MG63 (cell line): ENCODE measurements around the gene EXOC7. TPM values are rescaled to one million over a fixed set of nuclear protein-coding genes. Genes with fewer than 3 reads are reported as not detected.
"Not testable (repeated sequence)": the region's sequence is repeated elsewhere in the genome, so short reads cannot be mapped to it uniquely, and the experiment has no call there.

Experiments used
- DNase-seq: peaks from one replicate; pipeline ENCODE4 v3.0.0-alpha.2; 2020
- H3K27me3 ChIP-seq: fragments of 250-450 bp; sonication (Bioruptor Pico); 2 replicates; pipeline ENCODE4 v1.5.1; 2020; ENCODE audit warnings: mild to moderate bottlenecking, moderate library complexity
- H3K36me3 ChIP-seq: fragments of 250-450 bp; sonication (Bioruptor Pico); 2 replicates; pipeline ENCODE4 v1.5.1; 2020; ENCODE audit warnings: mild to moderate bottlenecking, moderate library complexity
- H3K4me3 ChIP-seq: fragments of 250-450 bp; sonication (Bioruptor Pico); 2 replicates; pipeline ENCODE4 v1.5.1; 2020; ENCODE audit warnings: mild to moderate bottlenecking, moderate library complexity
- H3K9me3 ChIP-seq: fragments of 250-450 bp; sonication (Bioruptor Pico); 2 replicates; pipeline ENCODE4 v1.5.1; 2020; ENCODE audit warnings: mild to moderate bottlenecking, moderate library complexity
- total RNA-seq: library from RNA; depleted of rRNA; stranded (reverse); fragments of >200 nt; shearing (Covaris generic); gene quantifications from 2 replicates; pipeline ENCODE4 v1.2.3, GENCODE V29; 2014; ENCODE audit warnings: low replicate concordance

The EXOC7 gene
- total RNA-seq, 1 experiment from 2014 or later, result 81.8 TPM

DNA sequence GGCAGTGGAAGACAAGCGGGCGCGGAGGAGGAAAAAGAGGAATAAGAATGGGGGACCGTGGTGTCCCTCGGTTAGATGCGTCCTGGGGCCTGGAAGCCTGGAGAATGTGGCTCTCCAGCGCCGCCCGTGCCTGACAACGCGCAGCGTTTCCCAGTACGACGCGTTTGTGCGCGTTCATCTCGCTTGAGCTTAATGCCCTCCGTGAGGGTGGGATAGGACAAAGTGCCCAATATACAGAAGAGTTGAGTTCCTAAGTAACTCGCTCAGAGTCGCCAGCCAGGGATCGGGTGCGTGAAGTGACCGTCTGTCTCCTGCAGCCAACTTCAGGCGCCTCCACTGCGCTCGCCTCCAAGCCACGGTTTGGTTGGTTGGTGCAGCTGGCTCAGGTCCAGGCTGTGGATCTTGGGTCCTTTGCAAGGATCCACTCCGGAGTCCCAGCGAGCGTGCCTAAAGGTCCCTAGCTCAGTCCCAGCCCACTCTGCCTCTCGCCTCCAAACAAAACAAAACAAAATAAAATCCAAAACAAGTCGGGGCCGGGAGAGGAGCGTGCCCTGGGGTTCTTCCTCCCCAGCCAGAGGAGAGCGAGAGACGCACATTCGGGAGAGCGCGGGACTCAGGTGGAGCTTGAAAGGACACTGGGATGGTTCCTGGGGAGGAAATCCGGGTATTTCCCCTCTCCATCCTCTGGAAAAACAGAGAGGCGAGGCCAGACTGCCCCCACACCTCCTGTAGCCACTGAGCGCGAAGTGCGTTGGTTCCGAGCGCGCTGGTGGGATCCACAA lies 28.0 kb downstream of the EXOC7 start:
- Histone ChIP-seq H3K4me3 (no peak overlapping the region), H3K9me3 (no peaks in the 10 kb centered on the region), H3K36me3 (peaks cover 1% of the 10 kb centered on the region), H3K27me3 (peaks cover 71% of the 10 kb centered on the region)
- no peak for DNase-seq

DNA sequence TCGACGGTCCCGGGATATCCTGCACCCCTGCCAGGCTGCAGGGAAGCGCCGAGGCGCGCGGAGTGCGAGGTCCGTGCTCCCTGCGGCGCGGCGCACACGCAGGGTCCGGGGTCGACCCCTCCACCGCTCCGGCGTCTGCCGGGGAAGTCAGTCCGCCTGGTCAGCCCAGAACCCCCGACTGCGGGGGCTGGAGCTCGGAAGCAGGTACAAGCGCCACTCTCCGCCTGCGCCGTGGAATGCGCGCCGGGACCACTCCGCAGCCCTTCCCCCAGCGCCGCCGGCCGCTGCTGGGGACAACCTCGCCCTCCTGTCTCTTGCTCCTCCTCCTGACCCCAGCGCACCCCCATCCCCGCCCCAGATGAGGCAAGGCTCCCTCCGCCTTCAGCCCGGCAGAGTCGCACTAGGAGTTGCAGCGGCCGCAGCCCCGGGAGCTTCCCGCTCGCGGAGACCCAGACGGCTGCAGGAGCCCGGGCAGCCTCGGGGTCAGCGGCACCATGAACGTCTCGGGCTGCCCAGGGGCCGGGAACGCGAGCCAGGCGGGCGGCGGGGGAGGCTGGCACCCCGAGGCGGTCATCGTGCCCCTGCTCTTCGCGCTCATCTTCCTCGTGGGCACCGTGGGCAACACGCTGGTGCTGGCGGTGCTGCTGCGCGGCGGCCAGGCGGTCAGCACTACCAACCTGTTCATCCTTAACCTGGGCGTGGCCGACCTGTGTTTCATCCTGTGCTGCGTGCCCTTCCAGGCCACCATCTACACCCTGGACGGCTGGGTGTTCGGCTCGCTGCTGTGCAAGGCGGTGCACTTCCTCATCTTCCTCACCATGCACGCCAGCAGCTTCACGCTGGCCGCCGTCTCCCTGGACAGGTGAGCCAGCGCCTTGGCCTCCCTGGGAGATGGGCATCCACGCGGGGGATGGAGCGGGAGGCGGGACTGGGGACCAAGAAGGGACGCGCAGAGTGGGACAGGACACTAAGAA lies 28.9 kb downstream of the EXOC7 start, which contains the start of gene GALR2:
GALR2 (plus strand) TSS at position 392 of the 974 bp plus-strand sequence; CDS start at position 495, 103 bp downstream.
- no peak within 1 kb of the TSS for H3K4me3 ChIP-seq
- DNase-seq, result no peak
- H3K36me3 ChIP-seq, result peaks cover 8% of the 10 kb centered on the region
- no peaks in the 10 kb centered on the region for H3K9me3 ChIP-seq
- H3K27me3 ChIP-seq, result peaks cover 62% of the 10 kb centered on the region

DNA sequence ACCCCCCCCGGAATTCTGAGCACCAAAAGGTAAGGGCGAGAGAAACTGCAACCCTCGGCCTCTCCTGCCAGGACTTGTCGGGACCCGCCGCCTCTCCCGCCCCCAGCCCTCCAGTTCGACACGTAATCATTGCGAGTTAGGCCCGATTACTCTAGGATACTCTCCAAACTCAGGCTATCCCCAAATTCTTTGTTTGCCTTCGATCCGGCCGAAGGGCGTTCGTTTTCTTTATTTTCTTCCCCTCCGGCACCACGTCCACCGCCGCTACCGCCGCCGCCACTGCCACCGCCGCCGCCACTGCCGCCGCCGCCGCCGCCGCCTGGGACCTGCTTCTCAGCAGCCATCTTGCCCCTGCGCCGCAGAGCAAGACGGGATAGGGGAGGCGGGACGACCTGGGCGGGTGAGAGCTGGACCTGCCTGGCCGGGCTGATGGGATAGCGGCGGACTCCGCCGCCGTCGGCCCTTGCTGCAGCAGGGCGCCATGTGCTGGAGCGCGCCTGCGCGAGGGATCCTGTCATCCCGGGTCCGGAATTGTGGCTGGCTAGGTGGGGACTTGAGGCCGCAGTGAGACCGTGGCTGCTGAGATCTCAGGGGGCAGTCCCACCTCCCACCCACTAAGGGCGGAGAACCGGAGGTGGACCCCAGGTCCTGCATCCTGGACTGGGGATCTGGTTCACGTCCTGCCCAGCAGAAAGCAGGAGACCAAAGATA lies 31.3 kb downstream of the EXOC7 start, which contains the start of gene SRP68:
SRP68 (minus strand) TSS at position 370 of the 711 bp plus-strand sequence; CDS start at position 344, 26 bp downstream.
- peaks cover 39% of the 10 kb centered on the region for H3K27me3 ChIP-seq

DNA sequence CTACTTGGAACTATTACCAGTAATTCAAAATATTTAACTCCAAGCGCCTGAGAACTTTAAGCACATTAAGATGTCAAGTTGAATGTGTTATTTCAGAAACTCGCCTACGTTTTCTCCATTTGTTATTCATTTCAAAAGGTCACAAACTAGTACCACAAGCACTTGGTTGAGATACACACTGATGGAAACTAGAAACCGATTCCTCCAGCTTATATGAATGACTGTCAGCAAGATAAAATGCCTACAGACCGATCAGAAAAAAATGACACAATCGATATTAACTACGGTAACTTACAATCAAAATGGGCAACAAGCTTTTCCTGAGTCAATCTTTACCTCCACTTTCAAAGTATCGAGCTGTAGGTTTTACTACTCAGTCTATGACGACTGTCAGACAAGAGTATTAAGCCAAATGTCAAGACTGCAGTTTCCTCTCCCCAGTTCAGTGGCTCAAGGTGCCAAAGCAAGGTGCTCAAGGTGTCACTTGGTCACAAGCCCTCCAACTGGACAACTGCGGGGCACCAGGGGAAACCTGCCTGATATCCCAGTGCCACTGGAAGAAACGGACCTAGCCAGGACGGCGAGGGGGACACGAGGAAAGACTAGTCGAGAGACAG lies 31.9 kb downstream of the EXOC7 start:
- Histone ChIP-seq H3K27me3 (peaks cover 33% of the 10 kb centered on the region), H3K36me3 (peaks cover 32% of the 10 kb centered on the region), H3K4me3 (peak overlapping the region; percentile 77), H3K9me3 (no peaks in the 10 kb centered on the region)
- DNase-seq, result no peak

More for the DNA sequence above, 31.3 kb downstream of the EXOC7 start, which contains the start of gene SRP68:
- Histone ChIP-seq H3K4me3 (peak within 1 kb of the TSS; percentile 77), H3K9me3 (no peaks in the 10 kb centered on the region), H3K36me3 (peaks cover 25% of the 10 kb centered on the region)
- peak; percentile 96 for DNase-seq

DNA sequence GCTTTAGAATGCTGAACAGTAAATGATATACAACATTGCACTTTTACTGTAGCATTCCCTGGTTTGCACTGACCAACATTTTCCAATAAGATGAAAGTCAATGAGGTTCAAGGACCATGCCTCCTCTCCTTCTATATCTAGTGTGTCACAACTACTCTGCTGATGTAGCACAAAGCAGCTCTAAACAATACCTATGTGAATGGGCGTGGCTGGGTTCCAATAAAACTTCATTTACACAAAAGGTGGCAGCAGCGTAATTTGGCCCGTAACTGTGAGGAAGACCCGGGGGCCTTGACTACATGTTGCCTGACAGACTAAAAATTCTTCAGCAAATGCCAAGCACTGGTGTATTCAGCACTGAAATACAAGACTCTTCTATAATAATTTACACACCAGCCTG lies 37.8 kb downstream of the EXOC7 start:
- Histone ChIP-seq H3K9me3 (no peaks in the 10 kb centered on the region), H3K4me3 (no peak overlapping the region), H3K36me3 (peaks cover 78% of the 10 kb centered on the region), H3K27me3 (no peaks in the 10 kb centered on the region)
- DNase-seq, result no peak

DNA sequence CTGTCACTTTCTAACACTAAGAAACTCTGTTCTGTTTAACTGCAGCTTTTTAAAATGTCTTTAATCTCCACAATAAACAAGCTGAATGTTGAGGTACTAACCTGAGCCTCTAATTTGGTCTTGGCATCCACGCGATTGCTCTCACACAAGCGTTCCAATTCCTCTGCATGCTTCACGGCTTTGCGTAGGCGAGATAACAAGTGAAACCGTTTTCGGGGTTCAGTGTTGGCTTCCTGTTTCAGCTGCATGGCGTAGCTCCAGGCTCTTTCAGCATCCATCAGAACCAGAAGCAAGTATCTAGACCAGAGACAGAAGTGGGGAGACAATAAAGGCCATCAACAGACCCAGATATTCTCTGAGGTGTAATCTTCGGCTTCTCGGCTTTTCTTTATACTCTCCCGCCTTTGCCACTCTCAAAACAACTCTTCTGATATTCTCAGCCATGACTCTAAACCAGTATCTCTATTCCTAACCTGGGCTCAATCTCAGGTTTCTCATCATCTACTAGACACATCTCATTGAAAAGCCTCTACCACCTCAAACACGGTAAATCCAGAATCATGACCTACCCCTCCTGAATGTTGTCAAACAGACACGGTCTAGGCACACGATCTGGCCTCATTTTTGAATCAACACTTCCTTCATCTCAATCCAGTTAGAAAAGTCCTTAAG lies 39.6 kb downstream of the EXOC7 start:
- H3K9me3 ChIP-seq, result no peaks in the 10 kb centered on the region
- peaks cover 76% of the 10 kb centered on the region for H3K36me3 ChIP-seq
- no peaks in the 10 kb centered on the region for H3K27me3 ChIP-seq
- DNase-seq, result no peak
- no peak overlapping the region for H3K4me3 ChIP-seq

DNA sequence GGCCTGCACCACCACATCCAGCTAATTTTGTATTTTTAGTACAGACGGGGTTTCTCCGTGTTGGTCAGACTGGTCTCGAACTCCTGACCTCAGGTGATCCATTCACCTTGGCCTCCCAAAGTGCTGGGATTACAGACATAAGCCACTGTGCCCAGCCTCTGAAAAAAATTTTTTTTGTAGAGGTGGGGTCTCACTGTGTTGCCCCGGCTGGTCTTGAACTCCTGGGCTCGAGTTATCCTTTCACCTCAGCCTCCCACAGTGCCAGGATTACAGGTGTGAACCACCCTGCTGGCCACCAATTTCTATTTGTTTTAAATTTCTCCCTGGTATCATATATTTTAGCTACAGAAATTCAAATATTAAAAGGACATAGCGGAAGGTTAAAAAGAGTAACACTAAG lies 45.3 kb downstream of the EXOC7 start:
- peaks cover 78% of the 10 kb centered on the region for H3K36me3 ChIP-seq
- not testable (repeated sequence) for DNase-seq, H3K9me3 ChIP-seq, H3K4me3 ChIP-seq, H3K27me3 ChIP-seq

DNA sequence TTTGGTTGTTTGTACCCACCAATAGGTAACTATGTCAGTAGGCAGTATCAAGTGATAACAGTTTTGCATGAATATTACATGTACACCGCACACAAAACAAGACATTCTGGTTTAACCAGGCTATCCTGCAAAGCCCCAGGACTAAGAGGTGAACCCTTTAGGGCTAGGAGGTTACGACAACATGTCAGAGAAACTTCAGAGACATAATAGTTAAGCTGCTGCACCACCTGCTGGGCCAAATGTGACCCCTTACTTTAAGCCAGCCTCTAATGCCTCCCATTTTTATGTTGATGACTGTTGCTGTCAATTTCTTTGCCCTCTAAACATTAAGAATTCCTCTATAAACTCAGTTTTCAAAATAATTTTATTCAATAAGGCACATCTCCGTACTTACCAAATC lies 46.7 kb downstream of the EXOC7 start:
- no peak overlapping the region for H3K4me3 ChIP-seq
- no peak for DNase-seq
- peaks cover 78% of the 10 kb centered on the region for H3K36me3 ChIP-seq
- no peaks in the 10 kb centered on the region for H3K9me3 ChIP-seq
- no peaks in the 10 kb centered on the region for H3K27me3 ChIP-seq

DNA sequence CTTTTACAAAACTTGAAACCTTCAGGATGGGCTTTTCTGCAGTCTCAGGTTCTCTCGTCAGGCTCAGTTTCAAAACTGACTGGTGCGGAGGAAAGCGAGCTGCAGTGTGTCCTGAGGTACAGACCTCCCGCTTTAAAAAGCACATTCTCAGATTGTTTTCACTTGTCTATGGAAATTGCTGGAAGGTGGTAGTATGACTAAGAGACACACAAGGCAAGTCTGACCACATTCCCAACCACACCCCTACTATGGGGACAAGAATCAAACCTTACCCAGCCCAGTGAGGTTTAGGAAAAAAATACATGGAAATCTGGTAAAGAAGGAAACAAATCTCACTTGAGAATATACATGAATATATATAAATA lies 49.5 kb downstream of the EXOC7 start:
- H3K27me3 ChIP-seq, result no peaks in the 10 kb centered on the region
- H3K36me3 ChIP-seq, result peaks cover 80% of the 10 kb centered on the region
- no peak overlapping the region for H3K4me3 ChIP-seq
- DNase-seq, result no peak
- H3K9me3 ChIP-seq, result no peaks in the 10 kb centered on the region

DNA sequence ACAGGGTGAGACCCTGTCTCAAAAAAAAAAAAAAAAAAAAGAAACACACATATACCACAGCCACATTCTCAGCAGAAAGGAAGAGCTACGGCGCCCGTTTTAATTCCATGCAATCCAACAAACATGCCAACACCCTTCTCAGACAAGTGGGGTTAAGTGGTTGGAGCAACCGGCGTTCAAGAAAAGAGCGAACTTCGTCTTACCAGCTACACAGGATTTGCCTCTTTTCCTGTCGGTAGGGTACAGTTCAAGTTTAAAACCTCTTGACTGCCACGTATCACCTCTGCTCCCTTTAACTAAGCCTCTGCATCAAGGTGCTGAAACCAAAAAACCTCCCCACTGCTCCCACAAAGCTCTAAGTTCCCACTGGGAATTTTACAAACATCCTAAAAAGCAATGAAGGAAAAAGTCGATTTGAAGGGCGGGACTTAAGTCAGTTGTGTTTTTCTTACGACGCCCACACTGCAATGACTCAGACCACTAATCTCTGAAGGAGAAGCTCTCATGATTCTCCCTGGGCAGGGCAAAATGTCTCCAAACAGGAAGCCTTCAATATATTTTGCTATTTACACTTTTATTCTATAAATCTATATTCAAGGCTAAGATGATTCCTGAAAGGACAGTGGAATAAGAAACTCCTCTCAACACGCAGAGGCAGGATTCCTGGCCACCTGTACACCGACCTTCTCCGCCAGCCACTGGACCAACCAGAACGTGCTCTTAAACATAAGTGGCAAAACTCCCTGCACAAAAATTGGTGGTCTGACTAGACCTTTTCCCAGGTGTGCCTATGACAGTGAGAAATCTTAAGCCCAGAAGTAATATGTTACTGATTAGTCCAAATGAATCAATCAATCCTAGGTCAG lies 50.1 kb downstream of the EXOC7 start:
- no peaks in the 10 kb centered on the region for H3K27me3 ChIP-seq
- peaks cover 80% of the 10 kb centered on the region for H3K36me3 ChIP-seq
- H3K9me3 ChIP-seq, result no peaks in the 10 kb centered on the region
- DNase-seq, result peak; percentile 49
- H3K4me3 ChIP-seq, result no peak overlapping the region

DNA sequence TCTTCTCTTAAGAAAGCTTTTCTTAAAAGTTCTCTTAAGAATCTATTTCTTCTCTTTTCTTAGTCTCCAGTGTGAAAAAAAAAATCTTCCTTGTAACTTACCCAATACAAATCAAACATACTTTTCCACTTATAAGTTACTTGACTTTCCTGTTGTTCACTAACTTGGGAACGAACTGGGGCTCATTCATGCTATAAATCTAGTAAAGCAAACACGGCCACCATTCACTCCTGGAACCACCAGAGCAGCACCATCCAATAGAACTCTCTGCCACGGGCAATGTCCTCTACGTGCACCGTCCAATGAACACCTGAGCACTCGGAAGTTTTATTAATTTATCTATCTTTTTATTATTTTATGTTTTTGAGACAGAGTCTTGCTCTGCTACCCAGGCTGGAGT lies 52.0 kb downstream of the EXOC7 start:
- Histone ChIP-seq H3K27me3 (no peaks in the 10 kb centered on the region), H3K9me3 (no peaks in the 10 kb centered on the region), H3K4me3 (no peak overlapping the region), H3K36me3 (peaks cover 80% of the 10 kb centered on the region)
- DNase-seq, result no peak

DNA sequence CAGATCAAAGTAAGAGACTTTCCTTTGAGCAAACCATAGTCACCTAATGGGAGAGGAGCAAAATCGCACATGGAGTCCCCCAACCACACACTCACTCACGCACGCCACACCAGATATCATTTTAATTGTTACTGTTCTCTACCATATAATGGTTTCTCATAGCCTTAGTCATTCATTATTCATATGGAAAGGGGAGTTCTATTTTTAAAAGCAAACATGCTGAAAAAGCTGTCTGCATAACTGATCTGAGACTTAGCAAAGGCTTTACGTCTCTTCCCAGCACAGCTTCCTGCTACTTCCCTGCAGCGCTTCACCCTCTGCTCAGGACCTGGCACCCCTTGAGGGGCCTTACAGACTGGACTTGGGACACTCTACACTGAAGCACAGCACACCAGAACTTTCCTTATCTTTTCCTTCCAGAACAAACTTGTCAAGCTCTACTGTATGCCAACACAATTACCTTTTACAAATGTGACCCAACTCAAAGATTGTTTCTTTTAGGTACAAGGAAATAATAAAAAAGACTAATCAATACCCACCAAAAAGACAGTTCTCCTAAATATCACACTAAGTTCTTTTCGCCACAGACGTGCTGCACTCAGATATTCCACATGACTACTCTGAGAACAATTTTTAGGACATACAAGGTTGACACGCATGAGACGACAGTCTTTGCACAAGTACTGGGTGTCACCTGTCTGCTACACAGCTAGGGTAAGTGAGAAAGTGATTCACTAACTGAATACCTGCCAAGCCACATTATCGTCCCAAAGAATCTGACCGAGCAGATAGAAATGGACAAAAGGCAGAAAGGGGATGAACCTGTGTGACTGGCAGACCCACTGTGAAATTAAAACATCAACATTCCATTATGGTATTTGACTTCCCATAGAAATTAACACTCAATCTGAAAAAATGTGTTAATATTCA lies 52.8 kb downstream of the EXOC7 start:
- H3K27me3 ChIP-seq, result no peaks in the 10 kb centered on the region
- H3K36me3 ChIP-seq, result peaks cover 78% of the 10 kb centered on the region
- H3K9me3 ChIP-seq, result no peaks in the 10 kb centered on the region
- H3K4me3 ChIP-seq, result no peak overlapping the region
- DNase-seq, result no peak

DNA sequence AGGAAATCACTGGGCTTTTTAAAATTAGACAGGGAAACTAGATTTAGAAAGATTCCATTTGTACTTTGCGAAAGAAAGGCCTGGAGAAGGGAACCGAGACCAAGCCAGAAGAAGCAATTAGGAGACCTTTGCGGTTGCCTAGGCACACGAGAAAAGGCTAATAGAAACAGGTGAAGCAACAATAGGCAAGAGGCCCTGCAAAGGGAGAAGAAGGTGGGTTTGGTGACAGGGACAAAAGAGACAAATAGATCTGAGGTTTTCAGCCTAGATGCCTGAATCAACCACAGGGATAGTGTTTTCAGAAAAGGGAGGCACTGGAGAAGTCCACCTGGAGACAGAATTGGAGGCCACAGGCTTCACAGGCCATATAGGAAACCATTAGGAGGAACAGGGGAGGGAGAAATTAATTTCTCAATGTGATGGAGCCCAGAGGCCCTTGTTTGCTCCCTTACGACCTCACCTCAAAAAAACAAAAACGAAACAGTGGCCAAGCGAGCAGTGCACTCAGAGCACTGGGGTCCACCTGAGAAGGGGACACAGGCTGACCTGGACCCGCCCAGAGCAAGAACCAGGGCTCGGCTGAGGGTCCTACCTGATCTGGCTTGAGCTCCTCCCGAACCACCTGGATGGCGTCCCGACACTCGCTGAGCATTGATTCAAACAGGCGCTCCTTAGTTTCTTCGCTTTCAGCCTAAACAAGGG lies 53.6 kb downstream of the EXOC7 start:
- no peak for DNase-seq
- Histone ChIP-seq H3K36me3 (peaks cover 80% of the 10 kb centered on the region), H3K4me3 (no peak overlapping the region), H3K9me3 (no peaks in the 10 kb centered on the region), H3K27me3 (no peaks in the 10 kb centered on the region)

DNA sequence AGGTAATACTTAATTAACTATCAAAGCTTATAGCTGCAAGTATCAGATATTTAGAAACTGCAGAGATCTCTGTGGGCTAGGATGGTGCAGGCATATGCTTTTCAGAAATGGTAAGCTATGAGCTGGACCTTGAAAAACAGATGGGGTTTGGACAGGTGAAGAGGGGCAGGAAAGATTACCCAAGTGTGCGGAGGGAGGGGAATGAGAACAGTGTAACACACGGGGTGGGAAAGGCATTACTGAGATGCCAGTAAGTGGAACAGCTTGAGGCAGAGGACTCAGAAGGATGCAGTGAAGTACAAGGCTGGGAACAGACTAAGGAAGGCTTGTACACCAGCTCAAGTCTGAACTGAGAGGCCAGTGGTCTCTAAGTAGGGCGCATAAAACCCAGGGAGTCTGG lies 54.3 kb downstream of the EXOC7 start:
- DNase-seq, result no peak
- Histone ChIP-seq H3K4me3 (no peak overlapping the region), H3K27me3 (no peaks in the 10 kb centered on the region), H3K36me3 (peaks cover 82% of the 10 kb centered on the region), H3K9me3 (no peaks in the 10 kb centered on the region)
